GM23248 (cell line): ENCODE data around the gene DPYD.

Experiments used
- EZH2 ChIP-seq: fragments of 200-600 bp; sonication (generic); IDR thresholded peaks from 2 replicates; pipeline ENCODE4 v1.6.1; 2018; ENCODE audit warnings: antibody characterized with exemption, mild to moderate bottlenecking; ENCODE audit not compliant: insufficient read depth, poor library complexity, severe bottlenecking
- EZH2phosphoT487 ChIP-seq: fragments of 200-600 bp; sonication (generic); IDR thresholded peaks from 2 replicates; pipeline ENCODE4 v1.6.1; 2018; ENCODE audit warnings: antibody characterized with exemption, moderate library complexity, mild to moderate bottlenecking, low read depth; ENCODE audit not compliant: insufficient read depth

DNA sequence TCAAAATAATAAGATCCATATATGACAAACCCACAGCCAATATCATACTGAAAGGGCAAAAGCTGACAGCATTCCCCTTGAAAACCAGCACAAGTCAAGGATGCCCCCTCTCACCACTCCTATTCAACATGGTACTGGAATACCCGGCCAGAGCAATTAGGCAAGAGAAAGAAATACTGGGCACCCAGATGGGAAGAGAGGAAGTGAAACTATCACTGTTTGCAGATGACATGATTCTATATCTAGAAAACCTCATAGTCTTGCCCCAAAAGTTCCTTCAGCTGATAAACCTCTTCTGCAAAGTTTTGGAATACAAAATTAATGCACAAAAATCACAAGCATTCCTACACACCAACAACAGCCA, 756.6 kb downstream of the DPYD start:
- TF ChIP-seq EZH2, result no peak
- TF ChIP-seq EZH2phosphoT487, result no peak
